Right lobe of liver (tissue), 4 donors: ENCODE data around the gene MYH10.

ENCODE experiments used
- CTCF ChIP-seq, 4 donors: fragments of 200-600 bp in 3 of 4; fragments of 450-650 bp in 1 of 4; IDR thresholded peaks; one replicate each; pipeline versions ENCODE4 v1.5.1 to v1.8.0; 2016 to 2022; ENCODE audit warnings: antibody characterized with exemption in 4 of 4, mild to moderate bottlenecking in 2 of 4
- POLR2A ChIP-seq: fragments of 450-650 bp; IDR thresholded peaks from one replicate; pipeline ENCODE4 v1.6.1; 2017; ENCODE audit warnings: antibody characterized with exemption, mild to moderate bottlenecking
- donor health status: DM: no; HTN: no; CAD: no.
- donor health status: DM: no; HTN: no; CAD: no.
- donor health status: DM: no; HTN: yes; CAD: no.

GRCh38 chr17:8542599-8543502 lies 87.7 kb downstream of the MYH10 start:
- TF ChIP-seq CTCF (IDR thresholded peaks at IDR 0.05): no peak
- TF ChIP-seq POLR2A: no peak
